H1 (cell line): ENCODE measurements around the gene ARMC9.

Experiments used
- ATF2 ChIP-seq: IDR thresholded peaks from 2 replicates; pipeline ENCODE4 v1.6.1; 2012; ENCODE audit warnings: low read length, inconsistent platforms
- ATF3 ChIP-seq: IDR thresholded peaks from 2 replicates; pipeline ENCODE4 v1.6.1; 2011; ENCODE audit warnings: low read depth, mild to moderate bottlenecking, low read length; ENCODE audit not compliant: insufficient read depth
- CTCF ChIP-seq, 3 experiments: IDR thresholded peaks; 1 replicate in 2 of 3; 2 replicates in 1 of 3; pipeline versions ENCODE4 v1.5.1 to v1.6.1; 2011; ENCODE audit warnings: low read length in 3 of 3, mild to moderate bottlenecking in 3 of 3, inconsistent platforms in 2 of 3, low read depth in 1 of 3, moderate library complexity in 1 of 3; ENCODE audit not compliant: insufficient read depth in 1 of 3; ENCODE audit errors: control extremely low read depth in 1 of 3
- NRF1 ChIP-seq: IDR thresholded peaks from 2 replicates; pipeline ENCODE4 v1.6.1; 2011; ENCODE audit warnings: mild to moderate bottlenecking, low read depth, low read length, improper control_type of control experiment
- POLR2A ChIP-seq, 2 experiments: IDR thresholded peaks; 1 replicate in 1 of 2; 2 replicates in 1 of 2; pipeline ENCODE4 v1.6.1; 2011; ENCODE audit warnings: low read depth in 2 of 2, low read length in 2 of 2, mild to moderate bottlenecking in 2 of 2; ENCODE audit errors: control extremely low read depth in 1 of 2
- POLR2AphosphoS5 ChIP-seq: IDR thresholded peaks from 2 replicates; pipeline ENCODE4 v1.6.1; 2011; ENCODE audit warnings: low read depth, low read length
- SIN3A ChIP-seq, 2 experiments: IDR thresholded peaks in 1 of 2; conservative IDR thresholded peaks in 1 of 2; 2 replicates each; pipeline ENCODE4 v1.6.1; 2011 to 2012; ENCODE audit warnings: low read length in 2 of 2, improper control_type of control experiment in 1 of 2, low read depth in 1 of 2, mild to moderate bottlenecking in 1 of 2
- SIRT6 ChIP-seq: IDR thresholded peaks from one replicate; pipeline ENCODE4 v1.7.1; 2012; ENCODE audit warnings: low read length, inconsistent platforms
- USF2 ChIP-seq: IDR thresholded peaks from 2 replicates; pipeline ENCODE4 v1.6.1; 2011; ENCODE audit warnings: low read length, improper control_type of control experiment

- TF ChIP-seq ATF2, result no peak
- TF ChIP-seq CTCF (IDR thresholded peaks at IDR 0.05; ENCODE audit: control extremely low read depth in 1 of 3, insufficient read depth in 1 of 3, low read depth in 1 of 3, low read length in 3 of 3), result no peak
- no peak for TF ChIP-seq SIRT6
- TF ChIP-seq USF2, result no peak
- no peak for TF ChIP-seq NRF1
- TF ChIP-seq POLR2AphosphoS5, result no peak
- TF ChIP-seq SIN3A (conservative IDR thresholded peaks at IDR 0.05 in 1 of 2, IDR thresholded peaks at IDR 0.05 in 1 of 2; ENCODE audit: low read depth in 1 of 2, low read length in 2 of 2), result no peak
- no peak for TF ChIP-seq POLR2A (IDR thresholded peaks at IDR 0.05; ENCODE audit: control extremely low read depth in 1 of 2, low read depth in 2 of 2, low read length in 2 of 2)
- TF ChIP-seq ATF3, result no peak
These were observed 172.0 kb downstream of the ARMC9 start for GRCh38 chr2:231370429-231370748.
